SW480 (cell line): ENCODE measurements around the gene FPGS.

ENCODE experiments used
- DNase-seq: peaks from one replicate; pipeline ENCODE4 v3.0.0-alpha.2; 2016; ENCODE audit warnings: low spot score

The FPGS gene

DNA sequence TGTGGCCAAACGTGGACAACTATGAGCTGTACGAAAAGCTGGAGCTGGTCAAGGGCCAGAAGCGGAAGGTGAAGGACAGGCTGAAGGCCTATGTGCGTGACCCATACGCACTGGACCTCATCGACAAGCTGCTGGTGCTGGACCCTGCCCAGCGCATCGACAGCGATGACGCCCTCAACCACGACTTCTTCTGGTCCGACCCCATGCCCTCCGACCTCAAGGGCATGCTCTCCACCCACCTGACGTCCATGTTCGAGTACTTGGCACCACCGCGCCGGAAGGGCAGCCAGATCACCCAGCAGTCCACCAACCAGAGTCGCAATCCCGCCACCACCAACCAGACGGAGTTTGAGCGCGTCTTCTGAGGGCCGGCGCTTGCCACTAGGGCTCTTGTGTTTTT, 13.5 kb upstream of the FPGS start:
- DNase-seq: no peak

GRCh38 chr9:127790094-127790855, 12.4 kb upstream of the FPGS start:
- DNase-seq: no peak

DNA sequence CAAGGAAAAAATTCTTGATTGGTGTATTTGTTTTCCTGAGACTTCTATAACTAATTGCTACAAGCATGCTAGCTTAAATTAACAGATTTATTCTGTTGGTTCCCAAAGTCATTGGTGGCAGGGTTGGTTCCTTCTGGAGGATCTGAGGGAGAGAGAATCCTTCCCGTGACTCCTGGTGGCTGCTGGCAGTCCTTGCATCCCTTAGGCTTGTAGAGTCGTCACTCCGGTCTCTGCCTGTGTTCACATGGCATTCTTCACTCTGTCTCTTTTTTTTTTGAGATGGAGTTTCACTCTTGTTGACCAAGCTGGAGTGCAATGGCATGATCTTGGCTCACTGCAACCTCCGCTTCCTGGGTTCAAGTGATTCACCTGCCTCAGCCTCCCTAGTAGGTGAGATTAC, 11.6 kb upstream of the FPGS start:
- no peak for DNase-seq

DNA sequence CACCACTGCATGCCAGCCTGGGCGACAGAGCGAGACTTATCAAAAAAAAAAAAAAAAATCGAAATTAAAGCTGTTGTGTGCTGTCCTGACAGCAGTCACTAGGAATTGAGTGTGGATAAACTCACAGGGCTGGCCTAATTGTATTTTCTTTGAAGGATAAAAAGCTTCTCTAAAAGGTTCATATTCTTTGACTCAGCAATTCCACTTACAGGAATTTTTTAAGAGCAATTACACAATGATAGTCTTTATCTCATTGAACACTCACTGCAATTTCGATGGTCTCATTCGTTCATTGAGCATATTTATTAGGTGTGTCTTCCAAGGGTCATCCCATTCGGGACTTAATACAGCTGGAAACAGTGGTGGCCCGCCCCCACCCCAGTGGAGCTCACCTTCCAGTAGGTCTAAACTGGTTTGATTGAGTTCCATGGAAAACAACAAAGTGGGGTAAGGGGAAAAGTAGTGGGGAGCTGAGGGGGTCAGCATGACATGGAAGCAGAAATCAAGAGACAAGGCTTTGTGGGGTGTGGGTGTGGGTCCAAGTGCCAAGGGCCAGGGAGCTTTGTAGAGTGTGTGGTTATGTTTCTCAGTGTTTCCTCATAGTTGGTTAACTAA, 10.2 kb upstream of the FPGS start:
- no peak for DNase-seq

- DNase-seq: no peak
These were observed 9.5 kb upstream of the FPGS start for GRCh38 chr9:127793093-127793708.

DNA sequence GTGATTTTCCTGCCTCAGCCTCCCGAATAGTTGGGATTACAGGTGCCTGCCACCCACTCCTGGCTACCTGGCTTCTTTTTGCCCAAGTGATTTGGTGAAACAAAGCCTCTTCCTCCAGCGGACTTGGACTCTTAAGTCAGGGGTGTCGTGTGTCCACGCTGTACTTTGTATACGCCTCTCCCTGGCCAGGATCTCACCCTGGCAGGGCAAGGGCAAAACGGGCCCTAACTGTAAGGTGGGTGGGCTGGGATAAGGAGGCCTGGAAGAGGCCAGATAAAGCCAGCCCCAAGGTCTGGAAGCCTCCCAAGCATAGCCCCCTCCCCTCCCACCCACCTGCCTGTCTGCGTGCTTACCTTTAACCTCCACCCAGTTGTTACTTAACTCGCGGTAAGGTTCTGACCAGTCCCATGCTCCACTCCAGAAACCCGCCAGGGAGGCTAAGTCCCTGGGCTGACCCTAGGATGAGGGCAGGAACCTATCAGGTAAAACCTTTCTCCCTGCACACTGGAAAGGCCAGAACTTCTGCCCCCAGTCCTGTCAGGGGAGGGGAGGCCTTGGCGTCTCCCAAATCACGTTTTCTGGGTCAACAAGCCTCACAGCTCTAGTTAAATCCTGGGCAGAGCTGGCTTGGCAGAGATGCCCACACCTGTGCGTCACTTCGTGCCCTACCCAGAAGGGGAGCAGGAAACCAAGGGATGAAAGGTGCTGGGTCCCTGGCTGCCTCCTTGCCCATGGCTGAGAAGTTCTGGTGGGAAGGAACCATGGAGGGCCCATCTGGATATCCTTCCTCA, 8.5 kb upstream of the FPGS start:
- no peak for DNase-seq

GRCh38 chr9:127796225-127796813, 6.4 kb upstream of the FPGS start:
- DNase-seq: peak; percentile 41

GRCh38 chr9:127796852-127797370, 5.8 kb upstream of the FPGS start:
- DNase-seq: peak; percentile 49

- peak; percentile 74 for DNase-seq
These were observed 617 bp upstream of the FPGS start for GRCh38 chr9:127801955-127802575.

GRCh38 chr9:127803507-127804352, 1.0 kb downstream of the FPGS start:
- peak; percentile 60 for DNase-seq

- DNase-seq: peak; percentile 13
These were observed 2.9 kb downstream of the FPGS start for GRCh38 chr9:127805620-127806019.

DNA sequence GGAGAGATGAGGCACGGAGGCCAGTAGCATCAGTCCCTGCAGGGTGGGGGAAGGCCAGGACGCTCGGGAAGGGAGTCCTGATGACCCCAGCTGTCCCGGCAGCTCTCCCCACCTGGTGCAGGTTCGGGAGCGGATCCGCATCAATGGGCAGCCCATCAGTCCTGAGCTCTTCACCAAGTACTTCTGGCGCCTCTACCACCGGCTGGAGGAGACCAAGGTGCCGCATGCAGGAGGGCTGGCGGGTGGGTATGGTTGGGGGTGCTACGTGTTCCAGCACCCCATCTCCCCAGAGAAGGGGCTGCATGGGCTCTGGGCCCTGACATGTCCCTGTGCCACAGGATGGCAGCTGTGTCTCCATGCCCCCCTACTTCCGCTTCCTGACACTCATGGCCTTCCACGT, 4.2 kb downstream of the FPGS start:
- no peak for DNase-seq

- no peak for DNase-seq
These were observed 5.8 kb downstream of the FPGS start for GRCh38 chr9:127808347-127809001.

DNA sequence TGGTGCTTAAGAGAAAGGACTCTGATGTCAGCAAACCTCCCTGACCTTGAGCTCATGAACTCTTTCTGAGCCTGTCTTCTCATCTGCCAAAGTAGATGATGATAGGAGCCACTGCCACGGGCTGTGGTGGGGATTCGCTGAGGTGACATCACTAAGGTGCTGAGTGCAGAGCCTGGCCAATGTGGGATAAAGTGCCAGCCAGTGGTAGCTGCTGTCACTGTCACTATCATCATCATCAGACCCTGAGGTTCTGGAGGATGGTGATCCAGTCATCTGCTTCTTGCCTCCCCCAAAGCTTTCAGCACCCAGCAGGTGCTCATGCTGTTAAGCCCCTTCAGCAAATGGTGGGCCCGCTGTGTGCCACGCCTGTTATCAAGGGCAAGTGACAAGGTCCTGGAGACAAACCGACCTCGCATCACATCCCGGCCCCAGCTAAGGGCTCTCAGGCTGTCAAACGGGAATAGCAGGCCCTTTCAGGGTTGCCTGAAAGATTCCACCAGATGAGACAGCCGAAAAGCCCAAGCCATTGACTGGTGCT, 6.4 kb downstream of the FPGS start:
- DNase-seq: no peak

DNA sequence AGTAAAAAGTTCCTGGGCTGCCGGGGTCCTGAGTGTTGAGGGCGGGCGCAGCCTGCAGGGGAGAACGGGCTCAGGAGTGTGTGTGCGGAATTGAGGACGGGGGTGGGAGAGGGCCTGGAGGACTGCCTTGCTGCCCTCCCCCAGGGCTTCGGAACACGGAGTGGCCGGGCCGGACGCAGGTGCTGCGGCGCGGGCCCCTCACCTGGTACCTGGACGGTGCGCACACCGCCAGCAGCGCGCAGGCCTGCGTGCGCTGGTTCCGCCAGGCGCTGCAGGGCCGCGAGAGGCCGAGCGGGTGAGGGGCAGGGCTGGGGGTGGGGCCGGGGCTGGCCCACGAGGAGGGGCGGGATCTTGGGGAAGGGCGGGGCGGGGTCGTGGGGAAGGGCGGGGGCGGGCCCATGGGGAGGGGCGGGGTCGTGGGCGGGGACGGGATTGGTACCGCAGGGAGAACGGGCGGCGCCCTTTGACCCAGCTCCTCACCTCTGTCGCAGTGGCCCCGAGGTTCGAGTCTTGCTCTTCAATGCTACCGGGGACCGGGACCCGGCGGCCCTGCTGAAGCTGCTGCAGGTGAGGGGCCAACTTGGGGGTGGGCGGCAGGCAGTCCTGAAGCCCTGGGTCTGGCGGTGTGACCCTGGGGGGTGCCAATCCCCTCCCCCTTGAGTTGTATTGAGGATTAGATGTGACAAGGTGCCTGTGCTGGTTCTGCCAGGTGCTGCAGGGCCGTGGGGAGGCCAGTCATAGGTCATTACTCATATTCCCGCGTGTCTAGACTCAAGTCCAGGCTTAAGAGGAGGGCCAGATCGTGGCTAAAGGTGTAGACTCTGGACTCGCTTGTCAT, 7.1 kb downstream of the FPGS start:
- no peak for DNase-seq

DNA sequence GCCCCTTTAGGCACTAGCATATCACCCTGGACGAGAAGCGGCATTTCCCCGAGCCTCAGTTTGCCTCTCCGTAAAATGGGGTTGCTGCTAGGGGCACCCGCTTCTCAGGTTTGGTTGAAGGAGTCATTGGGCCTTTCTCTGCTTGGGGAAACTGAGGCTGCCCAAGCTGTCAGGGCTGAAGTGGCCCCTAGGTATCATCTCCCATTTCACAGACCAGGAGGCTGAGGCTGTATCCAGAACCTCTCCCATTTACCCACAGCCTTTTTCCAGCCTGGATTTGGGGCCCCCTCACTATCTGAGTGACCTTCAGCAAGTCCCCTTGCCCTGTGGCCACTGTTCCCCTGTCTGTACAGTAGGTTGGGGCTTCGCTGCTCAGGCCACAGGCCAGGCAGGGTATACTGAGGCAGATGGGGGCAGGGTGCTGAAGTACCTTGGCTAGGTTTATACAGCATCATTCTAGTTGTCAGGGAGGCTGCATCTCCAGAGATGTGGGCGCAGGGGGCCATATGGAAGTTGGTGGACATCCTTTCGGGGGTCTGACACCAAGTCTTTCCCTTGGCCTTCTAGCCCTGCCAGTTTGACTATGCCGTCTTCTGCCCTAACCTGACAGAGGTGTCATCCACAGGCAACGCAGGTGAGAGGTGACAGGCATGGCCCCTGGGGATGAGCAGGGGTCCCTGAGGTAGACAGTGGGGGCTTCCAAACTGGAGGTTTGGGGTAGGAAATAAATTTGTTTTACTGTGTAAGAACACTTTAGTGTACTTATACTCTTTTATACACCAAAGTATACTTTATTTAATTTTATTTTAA, 7.9 kb downstream of the FPGS start:
- no peak for DNase-seq

DNA sequence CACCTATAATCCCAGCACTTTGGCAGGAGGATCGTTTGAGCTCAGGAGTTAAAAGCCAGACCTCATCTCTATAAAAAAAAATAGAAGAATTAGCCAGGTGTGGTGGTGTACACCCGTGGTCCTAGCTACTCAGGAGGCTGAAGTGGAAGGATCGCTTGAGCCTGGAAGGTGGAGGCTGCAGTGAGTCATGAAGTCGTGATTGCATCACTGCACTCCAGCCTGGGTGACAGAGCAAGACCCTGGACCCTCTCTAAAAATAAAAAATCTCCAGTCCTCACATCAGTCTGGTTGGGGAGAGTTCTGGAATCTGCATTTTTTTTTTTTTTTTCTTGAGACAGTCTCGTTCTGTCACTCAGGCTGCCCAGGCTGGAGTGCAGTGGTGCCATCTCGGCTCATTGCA, 9.3 kb downstream of the FPGS start:
- DNase-seq: no peak
